K562 (cell line): ENCODE results near the gene PLA2G4F. TPM values are rescaled to one million over a fixed set of nuclear protein-coding genes. Genes with fewer than 3 reads are reported as not detected.

Experiments used
- ATAC-seq: fragments of 200-7000 bp; cut with Tn5 transposase; 3 replicates; pipeline ENCODE4 v1.9.1; 2020; ENCODE audit warnings: moderate library complexity
- BruUV-seq: library from RNA; stranded (reverse); fragments of 400-500 nt; replicated peaks from 2 replicates; lab custom pipeline; 2021; lab: Mats Ljungman, UMichigan
- CTCF ChIA-PET: fragments of 300-600 bp; formaldehyde crosslinking; extraction: SDS; loops from one replicate; lab custom pipeline; 2021; ENCODE audit warnings: low intra/inter-chr PET ratio; lab: Yijun Ruan, JAX
- POLR2A ChIA-PET: fragments of 300-600, 350-650 bp; sonication (Branson Sonifier 250); formaldehyde crosslinking; extraction: SDS; loops from one replicate; lab custom pipeline; 2021; ENCODE audit warnings: antibody characterized with exemption, inconsistent platforms; lab: Yijun Ruan, JAX
- DNase-seq, 4 experiments: peaks; one replicate each; pipeline versions ENCODE4 v3.0.0 to v3.0.0-alpha.2; 2011 to 2018; ENCODE audit warnings: low spot score in 3 of 4, mixed read lengths in 3 of 4; ENCODE audit errors: extremely low read depth in 1 of 4
- FAIRE-seq: peaks from 2 replicates; lab custom pipeline; 2011; peaks lifted over from hg19 to GRCh38; lab: Jason Lieb, UNC
- H2AFZ ChIP-seq: 2 replicates; pipeline ENCODE4 v1.6.0; 2011; ENCODE audit warnings: low read depth, low read length, control low read depth, inconsistent platforms
- H3K27ac ChIP-seq: fragments of 200-600 bp; 3 replicates; pipeline ENCODE4 v1.8.0; 2011; ENCODE audit warnings: low read depth, mild to moderate bottlenecking, control low read depth, inconsistent platforms, low read length, moderate library complexity, mixed read lengths; ENCODE audit errors: extremely low read depth
- H3K27me3 ChIP-seq, 2 experiments: fragments of 300-600 bp in 1 of 2; 2 replicates in 1 of 2; 3 replicates in 1 of 2; pipeline versions ENCODE4 v1.6.0 to v1.8.0; 2011; ENCODE audit warnings: inconsistent platforms in 2 of 2, low read length in 2 of 2, mild to moderate bottlenecking in 1 of 2, mixed read lengths in 1 of 2, moderate library complexity in 1 of 2; ENCODE audit not compliant: control insufficient read depth in 2 of 2, insufficient read depth in 2 of 2
- H3K36me3 ChIP-seq: fragments of 300-600 bp; 3 replicates; pipeline ENCODE4 v1.8.0; 2011; ENCODE audit warnings: mild to moderate bottlenecking, low read length, inconsistent platforms; ENCODE audit not compliant: control insufficient read depth, insufficient read depth
- H3K4me1 ChIP-seq, 2 experiments: fragments of 200-600 bp in 1 of 2; replicated peaks in 1 of 2; 2 replicates in 1 of 2; 3 replicates in 1 of 2; pipeline versions ENCODE4 v1.5.1 to v1.8.0; 2011; ENCODE audit warnings: inconsistent platforms in 2 of 2, low read length in 2 of 2, mild to moderate bottlenecking in 1 of 2, mixed read lengths in 1 of 2, moderate library complexity in 1 of 2; ENCODE audit not compliant: control insufficient read depth in 2 of 2, insufficient read depth in 2 of 2
- H3K4me2 ChIP-seq: 2 replicates; pipeline ENCODE4 v1.6.1; 2011; ENCODE audit warnings: low read length, control low read depth, inconsistent platforms, mixed read lengths; ENCODE audit not compliant: insufficient read depth
- H3K4me3 ChIP-seq: fragments of 200-600 bp; sonication (generic), shearing (Covaris generic); 2 replicates; pipeline ENCODE4 v1.5.1; 2016; ENCODE audit warnings: control low read depth, inconsistent platforms
- H3K79me2 ChIP-seq: fragments of 200-600 bp; 3 replicates; pipeline ENCODE4 v1.8.0; 2011; ENCODE audit warnings: low read length, inconsistent platforms; ENCODE audit not compliant: control insufficient read depth, insufficient read depth
- H3K9ac ChIP-seq, 2 experiments: 2 replicates each; pipeline versions ENCODE4 v1.6.0 to v1.6.1; 2011; ENCODE audit warnings: low read depth in 2 of 2, low read length in 2 of 2, control low read depth in 1 of 2, inconsistent platforms in 1 of 2, mild to moderate bottlenecking in 1 of 2, mixed read lengths in 1 of 2; ENCODE audit not compliant: insufficient read depth in 1 of 2
- H3K9me1 ChIP-seq: one replicate; pipeline ENCODE4 v1.6.0; 2011; ENCODE audit warnings: inconsistent platforms, mild to moderate bottlenecking, low read length, moderate library complexity; ENCODE audit not compliant: control insufficient read depth, insufficient read depth
- H3K9me3 ChIP-seq: replicated peaks from 2 replicates; pipeline ENCODE4 v1.5.1; 2011; ENCODE audit warnings: low read depth, low read length, inconsistent platforms; ENCODE audit not compliant: control insufficient read depth, insufficient read depth
- H4K20me1 ChIP-seq: replicated peaks from 2 replicates; pipeline ENCODE4 v1.6.1; 2011; ENCODE audit warnings: low read length, inconsistent platforms, mixed read lengths; ENCODE audit not compliant: control insufficient read depth, insufficient read depth
- AFF1 ChIP-seq, 2 experiments: fragments of 450-650 bp; IDR thresholded peaks; 2 replicates each; pipeline ENCODE4 v1.6.1; 2018; ENCODE audit warnings: mild to moderate bottlenecking in 2 of 2, low read depth in 1 of 2; ENCODE audit not compliant: partially characterized antibody in 2 of 2
- CREM ChIP-seq: IDR thresholded peaks from 2 replicates; pipeline ENCODE4 v1.6.1; 2014; ENCODE audit warnings: antibody characterized with exemption, low read depth
- GTF2A2 ChIP-seq: IDR thresholded peaks from 2 replicates; pipeline ENCODE4 v1.6.1; 2016; ENCODE audit warnings: mild to moderate bottlenecking, missing genetic modification characterization, missing compliant biosample characterization
- HDAC1 ChIP-seq, 2 experiments: fragments of 450-650 bp; IDR thresholded peaks; 2 replicates each; pipeline ENCODE4 v1.6.1; 2016 to 2017; ENCODE audit warnings: inconsistent platforms in 1 of 2, mild to moderate bottlenecking in 1 of 2, moderate library complexity in 1 of 2
- HNRNPL ChIP-seq: fragments of 200-400 bp; formaldehyde crosslinking; IDR thresholded peaks from 2 replicates; pipeline ENCODE4 v1.6.1; 2017; ENCODE audit warnings: low read depth, mild to moderate bottlenecking, low read length
- IFI16 ChIP-seq: fragments of 250-450 bp; sonication (Bioruptor Pico); IDR thresholded peaks from 2 replicates; pipeline ENCODE4 v2.1.2; 2022; ENCODE audit warnings: mild to moderate bottlenecking, inconsistent platforms
- JUND ChIP-seq, 2 experiments: IDR thresholded peaks; 2 replicates in 1 of 2; 3 replicates in 1 of 2; pipeline ENCODE4 v1.6.1; 2011; ENCODE audit warnings: borderline replicate concordance in 2 of 2, low read depth in 2 of 2, low read length in 2 of 2, improper control_type of control experiment in 1 of 2, missing biosample characterization in 1 of 2, missing genetic modification characterization in 1 of 2, missing genetic modification reagents in 1 of 2
- PML ChIP-seq: IDR thresholded peaks from 2 replicates; pipeline ENCODE4 v1.6.1; 2012; ENCODE audit warnings: low read length, inconsistent platforms
- PRMT5 ChIP-seq: sonication (generic); formaldehyde crosslinking; IDR thresholded peaks from 2 replicates; pipeline ENCODE4 v1.5.0; 2020; ENCODE audit warnings: missing genetic modification reagents
- SRSF7 ChIP-seq: fragments of 200-400 bp; formaldehyde crosslinking; optimal IDR thresholded peaks from 2 replicates; pipeline ENCODE3; 2017; ENCODE audit warnings: mild to moderate bottlenecking, low read depth, low read length
- TEAD4 ChIP-seq, 2 experiments: sonication (generic) in 1 of 2; formaldehyde crosslinking in 1 of 2; IDR thresholded peaks; 2 replicates each; pipeline versions ENCODE4 v1.6.1 to v1.8.0; 2012 to 2022; ENCODE audit warnings: borderline replicate concordance in 1 of 2, inconsistent platforms in 1 of 2, low read length in 1 of 2, mild to moderate bottlenecking in 1 of 2, missing genetic modification reagents in 1 of 2
- ZBED1 ChIP-seq: IDR thresholded peaks from 2 replicates; pipeline ENCODE4 v1.6.1; 2014
- ZNF124 ChIP-seq: sonication (generic); formaldehyde crosslinking; IDR thresholded peaks from 2 replicates; pipeline ENCODE4 v1.8.1; 2022; ENCODE audit warnings: missing genetic modification reagents
- WGBS: fragments of 100-300 bp; shearing (Covaris generic); methylation state at CpG from one replicate; pipeline ENCODE4 v1.1.6; 2016; ENCODE audit warnings: low coverage, mixed read lengths; ENCODE audit not compliant: insufficient coverage; ENCODE audit errors: missing lambda C conversion rate; 5-methylcytosine and 5-hydroxymethylcytosine counted together
- in situ Hi-C: fragments of 300-500 bp; cut with MboI; formaldehyde crosslinking; loops from 4 replicates; pipeline ENCODE4 v1.15.0; 2018; ENCODE audit warnings: inconsistent platforms, mixed read lengths
- intact Hi-C: fragments of 100-400 bp; cut with micrococcal nuclease; formaldehyde crosslinking; loops from 2 replicates; pipeline ENCODE4 v1.14.2; 2022
- polyA plus RNA-seq, 8 experiments: library from polyadenylated mRNA; depleted of rRNA in 4 of 8; stranded (reverse) in 5 of 8; unstranded in 3 of 8; fragments of >200 nt; fragmentation: Nextera tagmentation in 2 of 8; fragmentation: Illumina TruSeq in 1 of 8; extraction: Ambion mirVana in 2 of 8; extraction: Trizol in 1 of 8; gene quantifications; 2 replicates each; pipeline versions ENCODE4 v1.2.1 to v1.2.3, GENCODE V29; 2011 to 2014; ENCODE audit warnings: inconsistent platforms in 1 of 8, missing spikeins in 1 of 8
- total RNA-seq, 7 experiments: library from RNA; depleted of rRNA in 6 of 7; stranded (reverse); fragments of >200 nt in 6 of 7; fragmentation: Illumina TruSeq in 2 of 7; extraction: Trizol in 2 of 7; gene quantifications; 2 replicates each; pipeline versions ENCODE4 v1.2.1 to v1.2.3, GENCODE V29; 2011 to 2021; ENCODE audit warnings: low replicate concordance in 1 of 7
- TF ChIP-seq, protein P1 (sequence below): sonication (generic); formaldehyde crosslinking; IDR thresholded peaks from 2 replicates; pipeline ENCODE4 v1.8.0; 2023; ENCODE audit warnings: mild to moderate bottlenecking, missing genetic modification reagents

Gene PLA2G4F
- total and polyA plus RNA-seq, 9 of the 15 experiments (the other 6 are each of a cell fraction or from before 2014, with no cell fraction given): 0.02 TPM; not detected in 8

- Histone ChIP-seq H3K27ac (no peak overlapping the region), H3K36me3 (no peaks in the 10 kb centered on the region), H2AFZ (no peak overlapping the region), H3K79me2 (no peaks in the 10 kb centered on the region), H3K4me1 (no peaks in the 10 kb centered on the region), H3K4me3 (no peak overlapping the region), H3K27me3 (peaks cover 17 to 44% of the 10 kb centered on the region in 2 experiments; a peak in 4 of 5 replicates), H3K9me1 (no peaks in the 10 kb centered on the region), H4K20me1 (0 out of 2 replicates have a peak, but pooled peaks cover 2% of the 10 kb centered on the region), H3K4me2 (no peak overlapping the region), H3K9me3 (no peaks in the 10 kb centered on the region), H3K9ac (no peak overlapping the region)
- CTCF ChIA-PET: interaction anchor here (1.2 kb wide), 1 partner anchor 13 kb away, joined by 5 read pairs; no protein-coding TSS in a partner anchor
- TF ChIP-seq HDAC1 (IDR thresholded peaks at IDR 0.05): no peak
- no peak for TF ChIP-seq HNRNPL
- TF ChIP-seq PML: no peak
- no peak for TF ChIP-seq ZBED1
- no peak for TF ChIP-seq JUND (IDR thresholded peaks at IDR 0.05; ENCODE audit: borderline replicate concordance, low read depth, low read length)
- no peak for TF ChIP-seq JUND (tag; IDR thresholded peaks at IDR 0.05; ENCODE audit: borderline replicate concordance, low read depth, low read length)
- TF ChIP-seq AFF1 (IDR thresholded peaks at IDR 0.05; ENCODE audit: low read depth in 1 of 2, partially characterized antibody in 2 of 2): no peak
- TF ChIP-seq, protein P1, sequence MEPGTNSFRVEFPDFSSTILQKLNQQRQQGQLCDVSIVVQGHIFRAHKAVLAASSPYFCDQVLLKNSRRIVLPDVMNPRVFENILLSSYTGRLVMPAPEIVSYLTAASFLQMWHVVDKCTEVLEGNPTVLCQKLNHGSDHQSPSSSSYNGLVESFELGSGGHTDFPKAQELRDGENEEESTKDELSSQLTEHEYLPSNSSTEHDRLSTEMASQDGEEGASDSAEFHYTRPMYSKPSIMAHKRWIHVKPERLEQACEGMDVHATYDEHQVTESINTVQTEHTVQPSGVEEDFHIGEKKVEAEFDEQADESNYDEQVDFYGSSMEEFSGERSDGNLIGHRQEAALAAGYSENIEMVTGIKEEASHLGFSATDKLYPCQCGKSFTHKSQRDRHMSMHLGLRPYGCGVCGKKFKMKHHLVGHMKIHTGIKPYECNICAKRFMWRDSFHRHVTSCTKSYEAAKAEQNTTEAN (CRISPR knock-in tag): no peak
- no peak for TF ChIP-seq TEAD4 (IDR thresholded peaks at IDR 0.05; ENCODE audit: low read length)
- no peak for TF ChIP-seq TEAD4 (CRISPR knock-in tag; IDR thresholded peaks at IDR 0.05; ENCODE audit: borderline replicate concordance)
- no peak for TF ChIP-seq IFI16 (CRISPR knock-in tag)
- no peak for TF ChIP-seq SRSF7
- no peak for TF ChIP-seq CREM
- TF ChIP-seq PRMT5 (CRISPR knock-in tag): no peak
- no peak for TF ChIP-seq ZNF124 (CRISPR knock-in tag)
- no peak for TF ChIP-seq GTF2A2 (tag)
- no peak for FAIRE-seq
- no peak for DNase-seq
- ATAC-seq: no peak
- 3% methylated on average over 3 of the region's 3 CpGs for WGBS
- in situ Hi-C loops: no loop called here
- intact Hi-C loops: no loop called here
- no TSS peak for BruUV-seq
- POLR2A ChIA-PET: interaction anchor here (1.1 kb wide), 1 partner anchor 125 kb away, joined by 3 read pairs; no protein-coding TSS in a partner anchor
Observed at GRCh38 chr15:42123546-42123945, 32.9 kb downstream of the PLA2G4F start.
